IMR-90 (cell line): ENCODE results near the gene DAAM2. TPM values are rescaled to one million over a fixed set of nuclear protein-coding genes. Genes with fewer than 3 reads are reported as not detected.

Source experiments
- ATAC-seq: fragments of 200-7000 bp; cut with Tn5 transposase; 2 replicates; pipeline ENCODE4 v1.9.1; 2020; ENCODE audit warnings: low read depth, mild to moderate bottlenecking, moderate library complexity
- BruUV-seq: library from RNA; stranded (reverse); fragments of 400-500 nt; replicated peaks from 2 replicates; lab custom pipeline; 2021; lab: Mats Ljungman, UMichigan
- CTCF ChIA-PET: fragments of 300-600 bp; formaldehyde crosslinking; extraction: SDS; loops from one replicate; lab custom pipeline; 2021; ENCODE audit warnings: antibody characterized with exemption; lab: Yijun Ruan, JAX
- POLR2A ChIA-PET: fragments of 300-600 bp; sonication (Branson Sonifier 250); formaldehyde crosslinking; loops from one replicate; lab custom pipeline; 2022; ENCODE audit warnings: antibody characterized with exemption; ENCODE audit not compliant: unreplicated experiment; lab: Charles Lee
- DNase-seq: peaks from one replicate; pipeline ENCODE4 v3.0.0; 2013
- H2AFZ ChIP-seq: replicated peaks from 2 replicates; pipeline ENCODE3; 2013; ENCODE audit warnings: low read length, mild to moderate bottlenecking; ENCODE audit not compliant: poor library complexity
- H2AK5ac ChIP-seq: 2 replicates; pipeline ENCODE4 v1.6.1; 2013; ENCODE audit warnings: low read depth, low read length, inconsistent platforms
- H2AK9ac ChIP-seq: replicated peaks from 2 replicates; pipeline ENCODE3; 2013; ENCODE audit warnings: mild to moderate bottlenecking, low read depth, low read length, moderate library complexity; ENCODE audit not compliant: poor library complexity
- H2BK120ac ChIP-seq: 2 replicates; pipeline ENCODE4 v1.6.1; 2013; ENCODE audit warnings: low read depth, low read length, inconsistent platforms
- H2BK15ac ChIP-seq: 3 replicates; pipeline ENCODE4 v1.6.1; 2013; ENCODE audit warnings: low read depth, low read length, inconsistent platforms
- H2BK20ac ChIP-seq: 2 replicates; pipeline ENCODE4 v1.6.1; 2013; ENCODE audit warnings: low read depth, mild to moderate bottlenecking, inconsistent platforms, low read length, moderate library complexity
- H2BK5ac ChIP-seq: 2 replicates; pipeline ENCODE4 v1.6.1; 2013; ENCODE audit warnings: mild to moderate bottlenecking, low read depth, low read length, inconsistent platforms; ENCODE audit not compliant: poor library complexity, severe bottlenecking
- H3K14ac ChIP-seq: replicated peaks from 2 replicates; pipeline ENCODE4 v1.6.1; 2013; ENCODE audit warnings: low read depth, low read length, inconsistent platforms
- H3K18ac ChIP-seq: 2 replicates; pipeline ENCODE4 v1.6.1; 2013; ENCODE audit warnings: low read depth, low read length, control low read depth
- H3K23ac ChIP-seq: 2 replicates; pipeline ENCODE4 v1.6.1; 2013; ENCODE audit warnings: low read depth, low read length, inconsistent platforms
- H3K27ac ChIP-seq: 2 replicates; pipeline ENCODE4 v1.5.1; 2013; ENCODE audit warnings: mild to moderate bottlenecking, control low read depth, low read length; ENCODE audit not compliant: insufficient read depth
- H3K27me3 ChIP-seq: 2 replicates; pipeline ENCODE4 v1.6.1; 2013; ENCODE audit warnings: low read length; ENCODE audit not compliant: control insufficient read depth, insufficient read depth
- H3K36me3 ChIP-seq: 2 replicates; pipeline ENCODE4 v1.6.1; 2013; ENCODE audit warnings: low read length, mixed read lengths; ENCODE audit not compliant: control insufficient read depth, insufficient read depth
- H3K4ac ChIP-seq: 2 replicates; pipeline ENCODE4 v1.6.1; 2013; ENCODE audit warnings: low read depth, low read length, inconsistent platforms
- H3K4me1 ChIP-seq: 2 replicates; pipeline ENCODE4 v1.6.1; 2013; ENCODE audit warnings: low read length, mixed read lengths; ENCODE audit not compliant: control insufficient read depth, insufficient read depth
- H3K4me2 ChIP-seq: 2 replicates; pipeline ENCODE4 v1.6.1; 2013; ENCODE audit warnings: low read depth, mild to moderate bottlenecking, control low read depth, low read length, moderate library complexity
- H3K4me3 ChIP-seq: 2 replicates; pipeline ENCODE4 v1.5.1; 2013; ENCODE audit warnings: low read depth, mild to moderate bottlenecking, control low read depth, low read length, moderate library complexity; ENCODE audit not compliant: insufficient read depth
- H3K56ac ChIP-seq: 2 replicates; pipeline ENCODE4 v1.6.1; 2013; ENCODE audit warnings: low read length, inconsistent platforms; ENCODE audit not compliant: insufficient read depth; ENCODE audit errors: extremely low read depth
- H3K79me1 ChIP-seq, 2 experiments: 2 replicates each; pipeline ENCODE4 v1.6.1; 2013; ENCODE audit warnings: low read length in 2 of 2, inconsistent platforms in 1 of 2, low read depth in 1 of 2
- H3K9ac ChIP-seq: 2 replicates; pipeline ENCODE4 v1.6.1; 2013; ENCODE audit warnings: low read depth, low read length, control low read depth
- H3K9me1 ChIP-seq: 2 replicates; pipeline ENCODE4 v1.6.1; 2013; ENCODE audit warnings: low read length, inconsistent platforms; ENCODE audit not compliant: insufficient read depth
- H3K9me3 ChIP-seq: 2 replicates; pipeline ENCODE4 v1.6.1; 2013; ENCODE audit warnings: low read length; ENCODE audit not compliant: control insufficient read depth, insufficient read depth
- H4K20me1 ChIP-seq: 2 replicates; pipeline ENCODE4 v1.6.1; 2013; ENCODE audit warnings: low read length, inconsistent platforms; ENCODE audit not compliant: insufficient read depth
- H4K5ac ChIP-seq: 2 replicates; pipeline ENCODE4 v1.6.1; 2013; ENCODE audit warnings: mild to moderate bottlenecking, low read depth, low read length, control low read depth
- H4K8ac ChIP-seq, 2 experiments: 2 replicates each; pipeline ENCODE4 v1.6.1; 2013; ENCODE audit warnings: low read depth in 2 of 2, low read length in 2 of 2, control low read depth in 1 of 2, inconsistent platforms in 1 of 2
- H4K91ac ChIP-seq: 2 replicates; pipeline ENCODE4 v1.6.1; 2013; ENCODE audit warnings: low read depth, low read length, inconsistent platforms; ENCODE audit not compliant: insufficient read depth
- BHLHE40 ChIP-seq: fragments of 150-350 bp; IDR thresholded peaks from 2 replicates; pipeline ENCODE4 v1.6.1; 2016; ENCODE audit warnings: mild to moderate bottlenecking, low read depth, low read length
- CEBPB ChIP-seq: IDR thresholded peaks from 2 replicates; pipeline ENCODE4 v1.6.1; 2012; ENCODE audit warnings: low read depth, low read length, improper control_type of control experiment
- CHD1 ChIP-seq: IDR thresholded peaks from 2 replicates; pipeline ENCODE4 v1.6.1; 2012; ENCODE audit warnings: low read depth, low read length, improper control_type of control experiment
- FOS ChIP-seq: fragments of 150-350 bp; IDR thresholded peaks from 2 replicates; pipeline ENCODE4 v1.6.1; 2016; ENCODE audit warnings: low read depth, low read length
- MAFK ChIP-seq: IDR thresholded peaks from 2 replicates; pipeline ENCODE4 v1.6.1; 2012; ENCODE audit warnings: low read depth, low read length, improper control_type of control experiment
- MAZ ChIP-seq: IDR thresholded peaks from 2 replicates; pipeline ENCODE4 v1.6.1; 2012; ENCODE audit warnings: low read depth, mild to moderate bottlenecking, low read length, improper control_type of control experiment, moderate library complexity, borderline replicate concordance
- MXI1 ChIP-seq: IDR thresholded peaks from 2 replicates; pipeline ENCODE4 v1.6.1; 2012; ENCODE audit warnings: low read depth, mild to moderate bottlenecking, low read length, moderate library complexity, borderline replicate concordance
- NFE2L2 ChIP-seq: fragments of 150-350 bp; IDR thresholded peaks from 2 replicates; pipeline ENCODE4 v1.6.1; 2016; ENCODE audit warnings: low read depth, mild to moderate bottlenecking, low read length
- POLR2A ChIP-seq: IDR thresholded peaks from 2 replicates; pipeline ENCODE4 v1.6.1; 2012; ENCODE audit warnings: mild to moderate bottlenecking, low read depth, low read length
- RAD21 ChIP-seq: IDR thresholded peaks from 2 replicates; pipeline ENCODE4 v1.6.1; 2012; ENCODE audit warnings: low read length, improper control_type of control experiment
- RCOR1 ChIP-seq: IDR thresholded peaks from 2 replicates; pipeline ENCODE4 v1.6.1; 2012; ENCODE audit warnings: mild to moderate bottlenecking, low read length, improper control_type of control experiment; ENCODE audit not compliant: insufficient replicate concordance
- RFX5 ChIP-seq: IDR thresholded peaks from 2 replicates; pipeline ENCODE4 v1.8.0; 2012; ENCODE audit warnings: low read depth, mild to moderate bottlenecking, low read length, moderate library complexity
- SMC3 ChIP-seq: fragments of 150-350 bp; IDR thresholded peaks from 2 replicates; pipeline ENCODE4 v1.6.1; 2016; ENCODE audit warnings: low read depth, mild to moderate bottlenecking, antibody characterized with exemption, low read length, moderate library complexity
- WGBS, 2 experiments: methylation state at CpG; one replicate each; pipeline versions ENCODE4 v1.1.5 to v1.1.7; 2013; ENCODE audit warnings: missing lambda C conversion rate in 2 of 2; ENCODE audit not compliant: insufficient read length in 1 of 2; ENCODE audit errors: extremely low coverage in 2 of 2; 5-methylcytosine and 5-hydroxymethylcytosine counted together
- dilution Hi-C: fragments of 300-500 bp; cut with HindIII; formaldehyde crosslinking; loops from one replicate; pipeline ENCODE4 v1.14.3; 2018; ENCODE audit warnings: low sequenced_read_pairs; ENCODE audit not compliant: unreplicated experiment
- in situ Hi-C: fragments of 300-500 bp; cut with MboI; formaldehyde crosslinking; loops from 3 replicates; pipeline ENCODE4 v1.14.3; 2019; ENCODE audit warnings: low sequenced_read_pairs, inconsistent platforms, mixed read lengths
- intact Hi-C: fragments of 100-400 bp; cut with micrococcal nuclease; formaldehyde crosslinking; loops from 2 replicates; pipeline ENCODE4 v1.10.0; 2022
- polyA plus RNA-seq, 3 experiments: library from polyadenylated mRNA; depleted of rRNA; stranded (reverse); fragments of >200 nt; gene quantifications; 2 replicates each; pipeline ENCODE4 v1.2.3, GENCODE V29; 2012; ENCODE audit warnings: low replicate concordance in 1 of 3
- total RNA-seq: library from RNA; depleted of rRNA; stranded (reverse); fragments of >200 nt; gene quantifications from 2 replicates; pipeline ENCODE4 v1.2.3, GENCODE V29; 2012
- TF ChIP-seq, protein P1 (sequence below): fragments of 150-350 bp; IDR thresholded peaks from 2 replicates; pipeline ENCODE4 v1.6.1; 2017; ENCODE audit warnings: mild to moderate bottlenecking, antibody characterized with exemption, low read length, low read depth
- TF ChIP-seq, protein P2 (sequence below): fragments of 150-350 bp; IDR thresholded peaks from 2 replicates; pipeline ENCODE4 v1.6.1; 2016; ENCODE audit warnings: low read depth, mild to moderate bottlenecking, low read length, moderate library complexity, borderline replicate concordance
- TF ChIP-seq, protein P3 (sequence below): conservative IDR thresholded peaks from 2 replicates; pipeline ENCODE4 v1.5.1; 2012; ENCODE audit warnings: mild to moderate bottlenecking, low read depth, low read length, improper control_type of control experiment

Gene DAAM2
- total and polyA plus RNA-seq, 2 of the 4 experiments (the other 2 are of a cell fraction), result 11.2 to 12.9 TPM

DNA sequence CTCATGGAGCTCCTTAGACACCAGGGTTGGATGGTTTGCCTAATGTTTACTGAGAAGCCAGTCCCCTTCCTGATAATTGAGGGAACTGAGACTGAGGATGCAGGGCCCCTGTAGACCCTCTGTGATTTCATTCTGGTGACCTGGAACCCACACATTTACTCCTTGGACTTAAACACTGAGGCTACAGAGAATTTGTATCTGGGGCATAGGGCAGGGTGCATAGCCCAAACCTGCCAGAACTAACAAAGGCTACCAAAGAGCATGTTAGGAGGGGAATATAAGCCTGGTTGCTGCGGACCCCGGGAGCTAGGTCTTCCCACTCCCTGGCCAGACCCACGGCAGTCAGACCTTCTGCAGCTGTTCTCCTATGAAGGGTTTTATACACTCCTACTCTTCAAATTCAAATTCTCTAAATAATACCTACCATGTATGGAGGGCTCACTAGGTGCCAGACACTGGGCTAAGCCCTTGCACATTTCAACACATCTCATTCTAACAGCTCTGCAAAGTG lies 19.7 kb downstream of the DAAM2 start:
- H3K56ac ChIP-seq, result no peak overlapping the region
- in situ Hi-C loops (no loop called here), dilution Hi-C loops (no loop called here), intact Hi-C loops (no loop called here)
- 0 out of 2 replicates have a peak, but pooled peaks cover 2% of the 10 kb centered on the region for H3K9me1 ChIP-seq
- no peak for ATAC-seq
- H3K79me1 ChIP-seq, result peaks cover 0 to 13% of the 10 kb centered on the region in 2 experiments; a peak in 1 of 4 replicates
- H3K27ac ChIP-seq, result no peak overlapping the region
- H3K18ac ChIP-seq, result no peak overlapping the region
- ChIA-PET POLR2A (no interaction called here), CTCF (no interaction called here)
- H4K91ac ChIP-seq, result no peak overlapping the region
- 0 out of 2 replicates have a peak, but pooled peaks cover 2% of the 10 kb centered on the region for H3K9me3 ChIP-seq
- H2AFZ ChIP-seq, result no peak overlapping the region
- H3K9ac ChIP-seq, result no peak overlapping the region
- no peak overlapping the region for H3K4me3 ChIP-seq
- no TSS peak for BruUV-seq
- no peak overlapping the region for H2AK9ac ChIP-seq
- H3K14ac ChIP-seq, result no peak overlapping the region
- TF ChIP-seq SMC3 (no peak), POLR2A (no peak), RCOR1 (no peak), MXI1 (no peak), RAD21 (no peak), CHD1 (no peak), BHLHE40 (no peak), RFX5 (no peak), MAFK (no peak), FOS (no peak), CEBPB (no peak), NFE2L2 (no peak), MAZ (no peak)
- TF ChIP-seq, protein P1, sequence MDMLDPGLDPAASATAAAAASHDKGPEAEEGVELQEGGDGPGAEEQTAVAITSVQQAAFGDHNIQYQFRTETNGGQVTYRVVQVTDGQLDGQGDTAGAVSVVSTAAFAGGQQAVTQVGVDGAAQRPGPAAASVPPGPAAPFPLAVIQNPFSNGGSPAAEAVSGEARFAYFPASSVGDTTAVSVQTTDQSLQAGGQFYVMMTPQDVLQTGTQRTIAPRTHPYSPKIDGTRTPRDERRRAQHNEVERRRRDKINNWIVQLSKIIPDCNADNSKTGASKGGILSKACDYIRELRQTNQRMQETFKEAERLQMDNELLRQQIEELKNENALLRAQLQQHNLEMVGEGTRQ, result no peak
- TF ChIP-seq, protein P2, sequence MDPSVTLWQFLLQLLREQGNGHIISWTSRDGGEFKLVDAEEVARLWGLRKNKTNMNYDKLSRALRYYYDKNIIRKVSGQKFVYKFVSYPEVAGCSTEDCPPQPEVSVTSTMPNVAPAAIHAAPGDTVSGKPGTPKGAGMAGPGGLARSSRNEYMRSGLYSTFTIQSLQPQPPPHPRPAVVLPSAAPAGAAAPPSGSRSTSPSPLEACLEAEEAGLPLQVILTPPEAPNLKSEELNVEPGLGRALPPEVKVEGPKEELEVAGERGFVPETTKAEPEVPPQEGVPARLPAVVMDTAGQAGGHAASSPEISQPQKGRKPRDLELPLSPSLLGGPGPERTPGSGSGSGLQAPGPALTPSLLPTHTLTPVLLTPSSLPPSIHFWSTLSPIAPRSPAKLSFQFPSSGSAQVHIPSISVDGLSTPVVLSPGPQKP, result no peak
- TF ChIP-seq, protein P3, sequence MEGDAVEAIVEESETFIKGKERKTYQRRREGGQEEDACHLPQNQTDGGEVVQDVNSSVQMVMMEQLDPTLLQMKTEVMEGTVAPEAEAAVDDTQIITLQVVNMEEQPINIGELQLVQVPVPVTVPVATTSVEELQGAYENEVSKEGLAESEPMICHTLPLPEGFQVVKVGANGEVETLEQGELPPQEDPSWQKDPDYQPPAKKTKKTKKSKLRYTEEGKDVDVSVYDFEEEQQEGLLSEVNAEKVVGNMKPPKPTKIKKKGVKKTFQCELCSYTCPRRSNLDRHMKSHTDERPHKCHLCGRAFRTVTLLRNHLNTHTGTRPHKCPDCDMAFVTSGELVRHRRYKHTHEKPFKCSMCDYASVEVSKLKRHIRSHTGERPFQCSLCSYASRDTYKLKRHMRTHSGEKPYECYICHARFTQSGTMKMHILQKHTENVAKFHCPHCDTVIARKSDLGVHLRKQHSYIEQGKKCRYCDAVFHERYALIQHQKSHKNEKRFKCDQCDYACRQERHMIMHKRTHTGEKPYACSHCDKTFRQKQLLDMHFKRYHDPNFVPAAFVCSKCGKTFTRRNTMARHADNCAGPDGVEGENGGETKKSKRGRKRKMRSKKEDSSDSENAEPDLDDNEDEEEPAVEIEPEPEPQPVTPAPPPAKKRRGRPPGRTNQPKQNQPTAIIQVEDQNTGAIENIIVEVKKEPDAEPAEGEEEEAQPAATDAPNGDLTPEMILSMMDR, result no peak
- peak overlapping the region; percentile 57; the same call in 1 of the 2 replicates for H3K4ac ChIP-seq
- no peak overlapping the region for H3K23ac ChIP-seq
- H4K20me1 ChIP-seq, result no peaks in the 10 kb centered on the region
- no peaks in the 10 kb centered on the region for H3K27me3 ChIP-seq
- H2BK120ac ChIP-seq, result peak overlapping the region; percentile 38; the same call in 1 of the 2 replicates
- H3K4me1 ChIP-seq, result peaks cover 16% of the 10 kb centered on the region
- no CpG with 5 or more reads among the region's 3 CpGs for WGBS, 2 experiments
- no peak overlapping the region for H2BK20ac ChIP-seq
- H3K4me2 ChIP-seq, result no peak overlapping the region
- no peak overlapping the region for H2AK5ac ChIP-seq
- no peak for DNase-seq
- H3K36me3 ChIP-seq, result no peaks in the 10 kb centered on the region
- no peak overlapping the region for H4K8ac ChIP-seq
- H2BK5ac ChIP-seq, result no peak overlapping the region
- H4K5ac ChIP-seq, result peak overlapping the region; percentile 4; the same call in 1 of the 2 replicates
- H2BK15ac ChIP-seq, result peak overlapping the region; percentile 39; the same call in 1 of the 3 replicates
